ENCODE measurements around the gene AKIRIN2. TPM values are rescaled to one million over a fixed set of nuclear protein-coding genes. Genes with fewer than 3 reads are reported as not detected.

AKIRIN2 gene
- total and polyA plus RNA-seq, 10 of the 15 experiments (the other 5 are each of a cell fraction or from before 2014, with no cell fraction given) = 12.7 to 82.2 (median 42.6) TPM

GRCh38 chr6:87630746-87631145 is 71.3 kb downstream of the AKIRIN2 start:
- no peak overlapping the region for H3K27ac ChIP-seq (ENCODE audit: control insufficient read depth, insufficient read depth)
- H3K4me1 ChIP-seq (ENCODE audit: control insufficient read depth, insufficient read depth, low read length) = peaks cover 5% of the 10 kb centered on the region
- WGBS (ENCODE audit: insufficient coverage, insufficient replicate concordance, low lambda C conversion rate, missing lambda C conversion rate) = 100% methylated on average over 1 of the region's 1 CpG
- no peak overlapping the region for H2AFZ ChIP-seq (ENCODE audit: control insufficient read depth, low read depth, low read length)
- in situ Hi-C loops (cut with MboI) = no loop called here
- intact Hi-C loops (cut with micrococcal nuclease; ENCODE audit: unreplicated experiment) = no loop called here
- ChIA-PET RAD21 (ENCODE audit: unreplicated experiment) (no interaction called here), CTCF (interaction anchor here (0.6 kb wide), 2 partner anchors 25 to 69 kb away, joined by 3 to 4 read pairs; no protein-coding TSS in a partner anchor), POLR2A (interaction anchor here (0.6 to 0.7 kb wide), 2 partner anchors 38 to 515 kb away, joined by 3 to 4 read pairs; no protein-coding TSS in a partner anchor), SMC1A (ENCODE audit: uncharacterized antibody, unreplicated experiment) (interaction anchor here (0.7 kb wide), 1 partner anchor 251 kb away, joined by 3 read pairs; no protein-coding TSS in a partner anchor)
- H3K79me2 ChIP-seq (ENCODE audit: control insufficient read depth, insufficient read depth, low read length) = no peaks in the 10 kb centered on the region
- no TSS peak for BruUV-seq (replicated peaks)
- ATAC-seq = no peak
- no peaks in the 10 kb centered on the region for H4K20me1 ChIP-seq (ENCODE audit: control insufficient read depth, insufficient read depth)
- no peak overlapping the region for H3K9ac ChIP-seq (ENCODE audit: control insufficient read depth, insufficient read depth, low read length)
- H3K9me3 ChIP-seq (replicated peaks; ENCODE audit: control insufficient read depth, insufficient read depth, low read length) = no peaks in the 10 kb centered on the region; the same call in 2 of the 3 replicates
- H3K4me3 ChIP-seq = no peak overlapping the region
- DNase-seq (ENCODE audit: low read depth, low spot score) = no peak
- H3K27me3 ChIP-seq (replicated peaks in 1 of 2; ENCODE audit: control insufficient read depth in 2 of 2, insufficient read depth in 2 of 2, low read length in 1 of 2) = no peaks in the 10 kb centered on the region
- FAIRE-seq = no peak
- no peak overlapping the region for H3K4me2 ChIP-seq (ENCODE audit: control insufficient read depth, insufficient read depth)
- H3K36me3 ChIP-seq (ENCODE audit: control insufficient read depth in 2 of 2, insufficient read depth in 2 of 2, low read length in 1 of 2) = peaks cover 0 to 13% of the 10 kb centered on the region in 2 experiments; a peak in 2 of 4 replicates
- TF ChIP-seq RCOR1 (conservative IDR thresholded peaks at IDR 0.05; ENCODE audit: low read depth, low read length) (no peak), ZNF622 (IDR thresholded peaks at IDR 0.05) (no peak), NFXL1 (IDR thresholded peaks at IDR 0.05; ENCODE audit: borderline replicate concordance) (no peak), KAT2A (conservative IDR thresholded peaks at IDR 0.05; ENCODE audit: control insufficient read depth, low read depth, low read length) (no peak), TAF1 (IDR thresholded peaks at IDR 0.05; ENCODE audit: borderline replicate concordance, low read depth, low read length) (no peak)

GRCh38 chr6:87628881-87629280 is 73.2 kb downstream of the AKIRIN2 start:
- FAIRE-seq (no peak), DNase-seq (ENCODE audit: low read depth, low spot score) (no peak), ATAC-seq (no peak)
- peak overlapping the region; percentile 6; the same call in 1 of the 2 replicates for H3K27ac ChIP-seq (ENCODE audit: control insufficient read depth, insufficient read depth)
- CTCF ChIA-PET = interaction anchor here (1.1 to 1.5 kb wide), 3 partner anchors 13 to 1290 kb away, joined by 3 to 5 read pairs (median 4); no protein-coding TSS in a partner anchor
- in situ Hi-C loops (cut with MboI) = no loop called here
- 0 out of 4 replicates have a peak, but pooled peaks cover 0 to 3% of the 10 kb centered on the region in 2 experiments for H3K36me3 ChIP-seq (ENCODE audit: control insufficient read depth in 2 of 2, insufficient read depth in 2 of 2, low read length in 1 of 2)
- no peaks in the 10 kb centered on the region; the same call in 2 of the 3 replicates for H3K9me3 ChIP-seq (replicated peaks; ENCODE audit: control insufficient read depth, insufficient read depth, low read length)
- SMC1A ChIA-PET (ENCODE audit: uncharacterized antibody, unreplicated experiment) = interaction anchor here (0.7 to 1.6 kb wide), 7 partner anchors 13 to 1240 kb away, joined by 3 to 5 read pairs (median 4); no protein-coding TSS in a partner anchor
- no TSS peak for BruUV-seq (replicated peaks)
- H3K79me2 ChIP-seq (ENCODE audit: control insufficient read depth, insufficient read depth, low read length) = no peaks in the 10 kb centered on the region
- no peak for TF ChIP-seq TCF3 (IDR thresholded peaks at IDR 0.05; ENCODE audit: borderline replicate concordance, insufficient read depth, low read depth, low read length)
- TF ChIP-seq GATAD2B (conservative IDR thresholded peaks at IDR 0.05; ENCODE audit: low read depth) = no peak
- no peak for TF ChIP-seq HSF1 (IDR thresholded peaks at IDR 0.05; ENCODE audit: low read depth, low read length)
- no peak for TF ChIP-seq RUNX3 (IDR thresholded peaks at IDR 0.05; ENCODE audit: low read length)
- no peak for TF ChIP-seq KAT2A (conservative IDR thresholded peaks at IDR 0.05; ENCODE audit: control insufficient read depth, low read depth, low read length)
- TF ChIP-seq NFXL1 (IDR thresholded peaks at IDR 0.05; ENCODE audit: borderline replicate concordance) = no peak
- H3K4me3 ChIP-seq = no peak overlapping the region
- no peaks in the 10 kb centered on the region for H3K27me3 ChIP-seq (replicated peaks in 1 of 2; ENCODE audit: control insufficient read depth in 2 of 2, insufficient read depth in 2 of 2, low read length in 1 of 2)
- H2AFZ ChIP-seq (ENCODE audit: control insufficient read depth, low read depth, low read length) = peak overlapping the region; percentile 10; the same call in 1 of the 2 replicates
- H4K20me1 ChIP-seq (ENCODE audit: control insufficient read depth, insufficient read depth) = no peaks in the 10 kb centered on the region
- RAD21 ChIA-PET (ENCODE audit: unreplicated experiment) = interaction anchor here (0.7 kb wide), 1 partner anchor 71 kb away, joined by 4 read pairs; no protein-coding TSS in a partner anchor
- H3K4me1 ChIP-seq (ENCODE audit: control insufficient read depth, insufficient read depth, low read length) = peaks cover 5% of the 10 kb centered on the region
- H3K4me2 ChIP-seq (ENCODE audit: control insufficient read depth, insufficient read depth) = no peak overlapping the region
- POLR2A ChIA-PET = interaction anchor here (0.6 kb wide), 2 partner anchors 26 to 249 kb away, joined by 3 to 4 read pairs; no protein-coding TSS in a partner anchor
- intact Hi-C loops (cut with micrococcal nuclease; ENCODE audit: unreplicated experiment) = no loop called here
- no peak overlapping the region for H3K9ac ChIP-seq (ENCODE audit: control insufficient read depth, insufficient read depth, low read length)

Measured in GM12878 (cell line).